GM12872 (cell line): Measurements from ENCODE around the gene RUNX2.

Experiments used
- CTCF ChIP-seq: IDR thresholded peaks from 3 replicates; pipeline ENCODE4 v1.5.1; 2011; ENCODE audit warnings: low read depth, mild to moderate bottlenecking, low read length, moderate library complexity; ENCODE audit not compliant: insufficient read depth

RUNX2 gene

DNA sequence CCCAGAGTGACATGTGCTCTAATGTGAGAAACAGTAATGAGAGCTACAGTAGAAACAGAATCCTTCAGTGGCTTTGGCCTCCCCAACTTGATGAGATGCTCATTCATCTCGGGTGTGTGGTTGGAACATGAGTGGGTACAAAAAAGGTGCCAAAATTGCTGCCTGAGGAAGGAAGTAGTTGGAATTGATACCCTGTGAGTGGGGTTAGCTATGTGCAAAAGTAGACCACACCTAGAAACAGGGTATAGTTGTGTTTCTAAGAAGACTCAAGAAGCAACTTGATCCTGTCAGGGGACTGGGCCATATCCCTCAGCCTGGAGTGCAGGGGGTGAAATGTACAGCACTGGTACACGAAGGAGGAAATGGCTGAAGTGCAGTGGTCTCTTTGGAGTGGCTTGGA is 256.0 kb downstream of the RUNX2 start:
- TF ChIP-seq CTCF, result no peak

DNA sequence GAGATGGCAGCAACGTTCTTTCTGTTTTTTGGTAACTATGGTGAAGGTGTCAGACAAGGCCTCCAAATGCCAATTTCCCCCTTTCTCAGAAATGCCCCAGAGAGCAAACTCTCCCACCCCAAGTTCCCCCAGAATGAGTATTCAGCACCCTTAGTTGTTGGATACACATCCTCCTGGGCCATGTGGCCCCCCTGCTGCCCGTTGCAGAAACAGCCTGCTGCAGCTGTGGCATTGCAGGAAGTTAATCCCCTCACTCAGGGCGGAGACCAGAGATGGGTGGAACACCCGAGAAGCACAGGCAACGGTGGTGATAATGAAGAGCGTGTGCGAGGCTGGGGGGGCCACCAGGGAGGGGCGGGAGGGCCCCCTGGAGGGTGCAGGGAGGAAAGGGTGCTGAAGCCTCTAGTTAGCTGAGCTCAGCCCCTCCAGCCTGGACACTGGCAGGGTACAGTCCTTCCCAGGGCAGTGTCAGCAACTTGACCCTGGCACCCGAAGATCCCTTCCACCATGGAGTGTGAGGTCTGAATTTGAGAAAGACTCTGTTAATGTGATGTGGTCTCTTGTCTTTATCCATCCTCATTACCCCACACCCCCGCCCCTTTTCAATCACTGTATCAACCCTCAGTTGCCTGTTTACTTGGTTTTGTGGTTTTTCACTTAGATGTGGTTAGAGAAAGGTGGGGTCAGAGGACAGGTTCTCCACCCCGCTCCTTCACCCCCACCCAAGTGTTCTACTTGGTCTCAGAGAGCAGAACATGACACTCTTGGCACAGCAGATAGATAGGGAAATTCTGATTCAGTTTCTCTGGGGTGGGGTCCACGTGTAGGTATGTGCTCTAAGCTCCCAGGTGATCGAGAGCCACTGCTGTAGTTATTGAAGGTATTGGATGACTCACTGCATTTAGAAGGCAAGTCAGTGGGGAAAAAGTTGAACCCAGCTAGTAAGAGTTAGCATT is 258.4 kb downstream of the RUNX2 start:
- no peak for TF ChIP-seq CTCF

DNA sequence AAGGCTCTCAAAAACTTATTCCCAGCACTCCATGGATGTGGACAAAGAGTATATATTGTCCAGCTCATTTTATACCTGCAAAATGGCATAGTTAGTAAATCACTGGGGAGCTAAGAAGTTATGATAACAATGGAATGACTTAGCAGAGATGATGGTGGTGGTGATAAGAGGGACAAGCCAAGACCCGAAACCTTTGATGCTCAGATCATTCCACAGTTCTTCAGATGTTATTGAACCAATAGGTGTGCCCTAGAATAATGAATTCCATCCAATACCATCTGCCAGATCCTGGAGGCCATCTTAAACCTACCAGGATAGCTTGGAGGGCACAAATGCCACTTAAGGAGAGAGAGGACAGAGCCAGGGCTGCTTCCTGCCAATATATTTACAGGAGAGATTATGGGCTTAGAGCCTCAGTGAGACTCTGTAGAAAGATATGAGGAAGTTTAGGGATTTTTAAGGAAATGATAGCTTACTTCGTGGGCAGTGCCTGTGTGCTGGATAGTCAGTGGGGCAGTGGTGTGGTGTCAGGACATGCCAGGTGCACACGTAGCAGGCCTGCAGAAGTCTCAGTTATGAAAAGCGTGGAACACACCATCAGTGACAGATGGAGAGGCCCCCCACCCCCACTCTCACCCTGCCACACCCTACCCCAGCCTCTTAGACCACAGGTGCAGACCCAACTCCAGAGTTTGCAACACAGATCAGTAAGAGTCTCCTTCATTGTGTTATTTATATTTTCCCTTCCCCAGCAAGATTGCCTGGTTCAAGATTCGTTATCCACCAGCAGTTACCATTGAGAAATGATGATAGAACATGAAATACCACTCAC is 259.3 kb downstream of the RUNX2 start:
- no peak for TF ChIP-seq CTCF

DNA sequence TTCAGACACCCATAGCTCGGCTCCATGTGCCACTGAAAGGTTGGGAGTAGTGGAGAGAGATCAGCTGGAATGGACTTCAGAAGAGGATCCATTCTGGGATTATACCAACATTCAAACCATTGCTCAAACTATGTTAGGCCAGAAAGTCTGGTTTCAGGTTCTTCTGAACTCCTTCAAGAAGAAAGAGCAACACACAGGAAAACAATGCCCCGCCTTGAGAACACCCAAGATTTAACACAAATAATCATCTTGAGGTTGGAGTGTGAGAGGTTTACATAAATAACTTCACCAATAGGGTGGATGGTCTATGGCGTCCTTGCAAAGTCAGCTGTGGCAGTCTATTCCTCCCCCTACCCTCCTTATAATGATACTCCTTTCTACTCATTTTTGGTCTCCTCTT is 261.2 kb downstream of the RUNX2 start:
- no peak for TF ChIP-seq CTCF

DNA sequence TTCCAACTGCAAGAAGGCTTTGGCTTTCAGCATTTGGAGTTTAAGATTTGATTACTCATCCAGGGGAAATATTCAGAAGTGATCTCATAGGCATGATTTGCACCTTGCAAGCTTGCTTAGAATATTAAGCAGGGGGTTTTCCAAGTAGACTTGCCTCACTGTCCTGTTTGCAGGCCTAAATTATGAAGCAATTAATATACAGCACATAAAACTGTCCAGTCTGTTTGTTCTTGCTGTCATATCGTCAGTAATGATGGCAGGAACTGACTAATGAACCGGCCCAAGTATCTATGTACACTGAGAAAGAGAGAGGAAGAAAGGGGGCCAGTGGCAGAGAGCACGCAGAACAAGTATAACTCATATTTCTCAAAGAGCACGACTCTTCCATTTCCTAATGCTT is 262.1 kb downstream of the RUNX2 start:
- TF ChIP-seq CTCF, result no peak

GRCh38 chr6:45590696-45591184 is 262.6 kb downstream of the RUNX2 start:
- TF ChIP-seq CTCF, result no peak

GRCh38 chr6:45591306-45591705 is 263.2 kb downstream of the RUNX2 start:
- no peak for TF ChIP-seq CTCF
